ENCODE results near the gene SUPT20H. TPM values are rescaled to one million over a fixed set of nuclear protein-coding genes. Genes with fewer than 3 reads are reported as not detected.

SUPT20H gene
- total and polyA plus RNA-seq, 10 of the 15 experiments (the other 5 are each of a cell fraction or from before 2014, with no cell fraction given): 12.3 to 69.8 (median 47.5) TPM

GRCh38 chr13:37011788-37012187, 47.7 kb downstream of the SUPT20H start:
- no peak overlapping the region for H3K9ac ChIP-seq (ENCODE audit: control insufficient read depth, insufficient read depth, low read length)
- no TSS peak for BruUV-seq (replicated peaks)
- POLR2A ChIA-PET: interaction anchor here (0.7 kb wide), 1 partner anchor 12 kb away, joined by 3 read pairs; no protein-coding TSS in a partner anchor
- WGBS (ENCODE audit: insufficient coverage, insufficient replicate concordance, low lambda C conversion rate, missing lambda C conversion rate): 97% methylated on average over 2 of the region's 2 CpGs
- no peaks in the 10 kb centered on the region for H3K4me1 ChIP-seq (ENCODE audit: control insufficient read depth, insufficient read depth, low read length)
- TF ChIP-seq ZZZ3 (IDR thresholded peaks at IDR 0.05; ENCODE audit: control insufficient read depth, insufficient read length, low read depth): no peak
- no peak overlapping the region for H3K4me2 ChIP-seq (ENCODE audit: control insufficient read depth, insufficient read depth)
- no peaks in the 10 kb centered on the region for H4K20me1 ChIP-seq (ENCODE audit: control insufficient read depth, insufficient read depth)
- in situ Hi-C loops (cut with MboI): no loop called here
- FAIRE-seq (no peak), ATAC-seq (no peak), DNase-seq (ENCODE audit: low read depth, low spot score) (no peak)
- no peak overlapping the region for H2AFZ ChIP-seq (ENCODE audit: control insufficient read depth, low read depth, low read length)
- RAD21 ChIA-PET (ENCODE audit: unreplicated experiment): interaction anchor here (1.5 kb wide), 1 partner anchor 11 kb away, joined by 5 read pairs; the partner anchor contains the start of gene EXOSC8
- H3K27me3 ChIP-seq (replicated peaks in 1 of 2; ENCODE audit: control insufficient read depth in 2 of 2, insufficient read depth in 2 of 2, low read length in 1 of 2): no peaks in the 10 kb centered on the region
- H3K4me3 ChIP-seq: no peak overlapping the region
- CTCF ChIA-PET: interaction anchor here (0.9 to 1.3 kb wide), 2 partner anchors 12 to 14 kb away, joined by 3 to 4 read pairs; no protein-coding TSS in a partner anchor
- no peaks in the 10 kb centered on the region for H3K9me3 ChIP-seq (replicated peaks; ENCODE audit: control insufficient read depth, insufficient read depth, low read length)
- H3K36me3 ChIP-seq (ENCODE audit: control insufficient read depth in 2 of 2, insufficient read depth in 2 of 2, low read length in 1 of 2): peaks cover 3 to 10% of the 10 kb centered on the region in 2 experiments
- no peaks in the 10 kb centered on the region for H3K79me2 ChIP-seq (ENCODE audit: control insufficient read depth, insufficient read depth, low read length)
- SMC1A ChIA-PET (ENCODE audit: uncharacterized antibody, unreplicated experiment): interaction anchor here (0.9 to 2.2 kb wide), 5 partner anchors 10 to 19 kb away, joined by 3 to 7 read pairs (median 3); partner anchors contain the start of genes ALG5 and EXOSC8
- intact Hi-C loops (cut with micrococcal nuclease; ENCODE audit: unreplicated experiment): loop anchor here (5.0 kb wide), 1 partner anchor 36 kb away; no protein-coding TSS in a partner anchor
- no peak overlapping the region for H3K27ac ChIP-seq (ENCODE audit: control insufficient read depth, insufficient read depth)

DNA sequence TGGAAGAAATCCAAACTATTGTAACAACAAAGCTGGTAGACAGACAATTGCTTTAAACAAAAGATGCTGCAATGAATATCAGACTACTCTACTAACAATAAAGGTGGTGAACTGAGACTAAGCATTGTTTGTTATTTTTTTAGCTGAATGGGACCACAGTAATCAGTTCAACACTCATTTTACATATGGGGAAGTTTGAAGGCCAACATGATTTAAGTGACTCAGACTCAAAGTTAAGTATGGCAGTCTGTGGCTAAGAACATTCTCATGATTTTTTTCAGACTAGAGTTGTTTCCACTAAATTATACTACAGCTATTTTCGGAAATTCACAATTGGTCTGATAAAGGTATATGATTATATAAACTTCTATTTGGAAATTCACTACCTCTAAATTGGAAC, 48.5 kb downstream of the SUPT20H start:
- intact Hi-C loops (cut with micrococcal nuclease; ENCODE audit: unreplicated experiment) (loop anchor here (5.0 kb wide), 1 partner anchor 36 kb away; no protein-coding TSS in a partner anchor), in situ Hi-C loops (cut with MboI) (no loop called here)
- TF ChIP-seq RUNX3 (IDR thresholded peaks at IDR 0.05; ENCODE audit: low read length) (no peak), IRF4 (IDR thresholded peaks at IDR 0.05; ENCODE audit: low read depth, low read length) (no peak), EZH2 (IDR thresholded peaks at IDR 0.05; ENCODE audit: borderline replicate concordance, control insufficient read depth, low read depth, low read length) (no peak), SREBF1 (IDR thresholded peaks at IDR 0.05; ENCODE audit: low read length) (no peak), CBX5 (IDR thresholded peaks at IDR 0.05; ENCODE audit: low read depth) (no peak), STAT3 (IDR thresholded peaks at IDR 0.05; ENCODE audit: low read depth, low read length) (no peak), ZBTB4 (CRISPR knock-in tag; IDR thresholded peaks at IDR 0.05) (no peak), STAT1 (conservative IDR thresholded peaks at IDR 0.05) (no peak), ZSCAN29 (IDR thresholded peaks at IDR 0.05) (no peak)
- TF ChIP-seq, protein P1, sequence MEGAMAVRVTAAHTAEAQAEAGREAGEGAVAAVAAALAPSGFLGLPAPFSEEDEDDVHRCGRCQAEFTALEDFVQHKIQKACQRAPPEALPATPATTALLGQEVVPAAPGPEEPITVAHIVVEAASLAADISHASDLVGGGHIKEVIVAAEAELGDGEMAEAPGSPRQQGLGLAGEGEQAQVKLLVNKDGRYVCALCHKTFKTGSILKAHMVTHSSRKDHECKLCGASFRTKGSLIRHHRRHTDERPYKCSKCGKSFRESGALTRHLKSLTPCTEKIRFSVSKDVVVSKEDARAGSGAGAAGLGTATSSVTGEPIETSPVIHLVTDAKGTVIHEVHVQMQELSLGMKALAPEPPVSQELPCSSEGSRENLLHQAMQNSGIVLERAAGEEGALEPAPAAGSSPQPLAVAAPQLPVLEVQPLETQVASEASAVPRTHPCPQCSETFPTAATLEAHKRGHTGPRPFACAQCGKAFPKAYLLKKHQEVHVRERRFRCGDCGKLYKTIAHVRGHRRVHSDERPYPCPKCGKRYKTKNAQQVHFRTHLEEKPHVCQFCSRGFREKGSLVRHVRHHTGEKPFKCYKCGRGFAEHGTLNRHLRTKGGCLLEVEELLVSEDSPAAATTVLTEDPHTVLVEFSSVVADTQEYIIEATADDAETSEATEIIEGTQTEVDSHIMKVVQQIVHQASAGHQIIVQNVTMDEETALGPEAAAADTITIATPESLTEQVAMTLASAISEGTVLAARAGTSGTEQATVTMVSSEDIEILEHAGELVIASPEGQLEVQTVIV (IDR thresholded peaks at IDR 0.05; ENCODE audit: borderline replicate concordance, partially characterized antibody): no peak
- WGBS (ENCODE audit: insufficient coverage, insufficient replicate concordance, low lambda C conversion rate, missing lambda C conversion rate): 97% methylated on average over 1 of the region's 1 CpG
- no peak for ATAC-seq
- H3K27me3 ChIP-seq (replicated peaks in 1 of 2; ENCODE audit: control insufficient read depth in 2 of 2, insufficient read depth in 2 of 2, low read length in 1 of 2): no peaks in the 10 kb centered on the region
- H3K79me2 ChIP-seq (ENCODE audit: control insufficient read depth, insufficient read depth, low read length): no peaks in the 10 kb centered on the region
- no TSS peak for BruUV-seq (replicated peaks)
- ChIA-PET RAD21 (ENCODE audit: unreplicated experiment) (interaction anchor here (1.5 kb wide), 1 partner anchor 11 kb away, joined by 5 read pairs; the partner anchor contains the start of gene EXOSC8), SMC1A (ENCODE audit: uncharacterized antibody, unreplicated experiment) (interaction anchor here (0.9 to 2.2 kb wide), 2 partner anchors 11 to 21 kb away, joined by 3 to 7 read pairs; partner anchors contain the start of genes ALG5 and EXOSC8), CTCF (interaction anchor here (1.5 kb wide), 1 partner anchor 18 kb away, joined by 3 read pairs; no protein-coding TSS in a partner anchor), POLR2A (no interaction called here)
- peaks cover 3 to 13% of the 10 kb centered on the region in 2 experiments for H3K36me3 ChIP-seq (ENCODE audit: control insufficient read depth in 2 of 2, insufficient read depth in 2 of 2, low read length in 1 of 2)
- H3K9ac ChIP-seq (ENCODE audit: control insufficient read depth, insufficient read depth, low read length): no peak overlapping the region
- no peak for DNase-seq (ENCODE audit: low read depth, low spot score)
- no peak for FAIRE-seq
- no peaks in the 10 kb centered on the region for H4K20me1 ChIP-seq (ENCODE audit: control insufficient read depth, insufficient read depth)
- no peak overlapping the region for H3K4me3 ChIP-seq
- no peaks in the 10 kb centered on the region for H3K9me3 ChIP-seq (replicated peaks; ENCODE audit: control insufficient read depth, insufficient read depth, low read length)
- no peak overlapping the region for H3K4me2 ChIP-seq (ENCODE audit: control insufficient read depth, insufficient read depth)
- H3K27ac ChIP-seq (ENCODE audit: control insufficient read depth, insufficient read depth): no peak overlapping the region
- H2AFZ ChIP-seq (ENCODE audit: control insufficient read depth, low read depth, low read length): no peak overlapping the region
- no peaks in the 10 kb centered on the region for H3K4me1 ChIP-seq (ENCODE audit: control insufficient read depth, insufficient read depth, low read length)

Data from GM12878 (cell line).